Astrocyte (in vitro differentiated cells and primary cell): ENCODE measurements around the gene GCK.

Experiments
- CTCF ChIP-seq: IDR thresholded peaks from 2 replicates; pipeline ENCODE4 v1.5.1; 2011; ENCODE audit warnings: low read depth, mild to moderate bottlenecking, inconsistent platforms, low read length, moderate library complexity; ENCODE audit not compliant: insufficient read depth
- EZH2 ChIP-seq: IDR thresholded peaks from 2 replicates; pipeline ENCODE4 v1.6.1; 2012; ENCODE audit warnings: mild to moderate bottlenecking, low read length, inconsistent platforms; ENCODE audit not compliant: insufficient read depth

DNA sequence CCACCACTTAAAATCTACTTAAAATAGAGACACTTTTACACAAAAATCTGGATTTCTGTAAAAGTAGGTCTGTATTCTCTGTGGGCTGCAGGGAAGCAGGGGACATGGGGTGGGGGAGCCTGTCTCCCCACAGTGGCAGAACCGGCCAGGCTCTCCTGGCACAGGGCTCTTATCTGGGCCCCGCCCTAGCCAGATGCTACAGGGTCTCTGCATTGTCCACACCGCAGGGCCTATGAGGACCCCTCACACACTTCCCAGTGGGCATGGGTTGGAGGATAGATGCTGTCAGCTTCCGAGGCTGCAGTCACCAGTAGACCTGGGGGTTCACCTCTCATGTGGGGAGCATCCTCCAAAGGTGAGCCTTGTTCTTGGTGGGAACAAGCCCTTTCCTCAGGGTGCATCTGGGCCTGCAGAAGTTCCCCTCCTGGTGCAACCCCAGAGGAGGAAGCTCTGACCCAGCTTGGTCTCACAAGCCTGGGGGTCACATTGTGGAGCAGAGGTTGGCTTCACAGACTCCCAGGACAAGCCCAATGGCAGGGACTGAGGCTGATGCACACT lies 32.7 kb downstream of the GCK start:
- no peak for TF ChIP-seq CTCF
- no peak for TF ChIP-seq EZH2
